Astrocyte of the hippocampus (primary cell): Measurements from ENCODE around the gene PTCH1.

Experiments used
- DNase-seq: peaks from one replicate; pipeline ENCODE4 v3.0.0; 2011; ENCODE audit warnings: low read depth, low spot score

Gene PTCH1

DNA sequence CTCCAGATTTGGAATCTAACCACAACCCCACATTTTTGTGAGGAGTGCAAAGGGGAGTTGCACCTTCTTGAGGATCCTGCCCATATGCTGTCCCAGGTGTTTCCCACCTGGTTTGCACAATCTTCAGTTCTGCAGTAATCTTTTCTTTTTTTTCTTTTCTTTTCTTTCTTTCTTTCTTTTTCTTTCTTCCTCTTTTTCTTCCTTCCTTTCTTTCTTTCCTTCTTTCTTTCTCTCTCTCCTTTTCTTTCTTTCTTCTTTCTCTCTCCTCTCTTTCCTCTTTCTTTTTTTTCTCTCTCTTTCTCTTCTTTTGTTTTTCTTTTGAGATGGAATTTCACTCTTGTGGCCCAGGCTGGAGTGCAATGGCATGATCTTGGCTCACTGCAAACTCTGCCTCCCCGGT lies 109.2 kb downstream of the PTCH1 start:
- no peak for DNase-seq

GRCh38 chr9:95406121-95406520 lies 110.7 kb downstream of the PTCH1 start:
- DNase-seq = no peak

- DNase-seq = no peak
Measured at GRCh38 chr9:95399261-95399660, 117.5 kb downstream of the PTCH1 start.
